Gastroesophageal sphincter (tissue), 3 donors: Measurements from ENCODE around the gene CTRL.

ENCODE experiments used
- CTCF ChIP-seq, 4 experiments: fragments of 200-600 bp in 2 of 4; fragments of 450-650 bp in 2 of 4; sonication (generic) in 1 of 4; IDR thresholded peaks; one replicate each; pipeline ENCODE4 v1.5.1; 2017 to 2019; ENCODE audit warnings: antibody characterized with exemption in 4 of 4, mild to moderate bottlenecking in 2 of 4, moderate library complexity in 2 of 4
- POLR2AphosphoS5 ChIP-seq: sonication (generic); formaldehyde crosslinking; IDR thresholded peaks from one replicate; pipeline ENCODE4 v1.6.1; 2017; ENCODE audit warnings: antibody characterized with exemption

DNA sequence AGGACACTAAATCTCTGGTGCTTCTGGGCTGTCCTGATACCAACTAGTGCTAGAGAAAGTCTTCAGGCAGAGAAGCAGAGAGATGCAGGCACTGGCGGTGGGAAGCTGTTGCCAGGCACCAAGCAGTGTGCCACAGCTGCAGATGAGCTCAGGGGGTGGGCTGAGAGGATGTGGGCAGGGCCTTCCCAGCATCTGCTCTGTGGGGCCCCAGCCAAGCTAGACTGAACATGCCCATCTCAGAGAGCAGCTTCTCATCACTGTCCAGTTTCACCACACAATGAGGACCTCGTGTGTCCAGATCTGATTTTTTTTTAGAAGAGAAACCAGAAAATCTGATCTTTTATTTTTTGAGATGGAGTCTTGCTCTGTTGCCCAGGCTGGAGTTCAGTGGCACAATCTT, 21.5 kb downstream of the CTRL start:
- TF ChIP-seq CTCF (IDR thresholded peaks at IDR 0.05) = no peak
- TF ChIP-seq POLR2AphosphoS5 = no peak
